Right atrium auricular region (tissue), 2 donors: ENCODE data around the gene BCHE. TPM values are rescaled to one million over a fixed set of nuclear protein-coding genes. Genes with fewer than 3 reads are reported as not detected.

Source experiments
- DNase-seq: peaks from one replicate; pipeline ENCODE4 v3.0.0-alpha.2; 2019; ENCODE audit warnings: low spot score
- H3K27ac ChIP-seq, 2 donors: fragments of 200-600 bp; sonication (generic); 1 replicate in 1 of 2; 2 replicates in 1 of 2; pipeline ENCODE4 v1.5.1; 2016 to 2019
- H3K27me3 ChIP-seq, 2 donors: fragments of 200-600 bp; sonication (generic); one replicate each; pipeline versions ENCODE4 v1.5.1 to v1.6.0; 2017 to 2019
- H3K36me3 ChIP-seq: fragments of 200-600 bp; sonication (generic); one replicate; pipeline ENCODE4 v1.5.1; 2016
- H3K4me1 ChIP-seq, 2 donors: fragments of 200-600 bp; sonication (generic); one replicate each; pipeline versions ENCODE4 v1.5.1 to v1.6.0; 2017 to 2019
- H3K4me3 ChIP-seq, 2 donors: fragments of 200-600 bp; sonication (generic); 1 replicate in 1 of 2; 2 replicates in 1 of 2; pipeline ENCODE4 v1.5.1; 2017 to 2019; ENCODE audit warnings: mild to moderate bottlenecking in 1 of 2, moderate library complexity in 1 of 2
- H3K9me3 ChIP-seq, 2 donors: fragments of 200-600 bp; sonication (generic); one replicate each; pipeline ENCODE4 v1.5.1; 2019
- total RNA-seq, 2 donors: library from RNA; depleted of rRNA; stranded (reverse); fragments of >200 nt; gene quantifications; one replicate each; pipeline ENCODE4 v1.1.0, GENCODE V29; 2016
- TF ChIP-seq, protein P1 (sequence below), 2 donors: fragments of 200-600 bp; sonication (generic); IDR thresholded peaks; one replicate each; pipeline ENCODE4 v1.5.1; 2019; ENCODE audit warnings: antibody characterized with exemption in 2 of 2

Gene BCHE
- total RNA-seq, 2 donors from 2014 or later: 13.5 to 31.8 TPM

- H3K4me3 ChIP-seq: no peak overlapping the region
- H3K4me1 ChIP-seq: no peaks in the 10 kb centered on the region
- H3K9me3 ChIP-seq: no peaks in the 10 kb centered on the region
These were observed 78.2 kb downstream of the BCHE start for GRCh38 chr3:165759041-165759440.

DNA sequence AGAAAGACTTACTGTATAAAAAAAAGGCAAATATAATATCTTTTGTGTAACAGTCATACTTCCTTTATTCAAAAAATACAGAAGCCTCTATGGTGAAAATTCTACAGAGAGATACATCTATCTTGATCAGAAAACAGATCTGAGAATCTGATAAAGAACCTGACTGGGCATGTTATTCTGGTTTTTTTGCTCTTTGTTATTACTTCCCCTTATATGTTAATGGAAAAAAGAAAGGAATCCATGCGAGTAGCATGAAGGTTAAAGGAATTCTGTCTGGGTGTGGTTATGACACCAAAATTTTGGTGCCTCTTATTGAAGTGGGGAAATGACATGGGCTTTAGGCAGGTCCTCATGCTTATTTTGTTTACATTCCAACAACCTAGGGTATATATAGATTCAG, 81.7 kb downstream of the BCHE start:
- Histone ChIP-seq H3K9me3 (no peaks in the 10 kb centered on the region), H3K4me3 (no peak overlapping the region), H3K36me3 (no peaks in the 10 kb centered on the region), H3K27me3 (no peaks in the 10 kb centered on the region), H3K27ac (no peak overlapping the region), H3K4me1 (peaks cover 0 to 7% of the 10 kb centered on the region in 2 donors)
- no peak for DNase-seq
- TF ChIP-seq, protein P1, sequence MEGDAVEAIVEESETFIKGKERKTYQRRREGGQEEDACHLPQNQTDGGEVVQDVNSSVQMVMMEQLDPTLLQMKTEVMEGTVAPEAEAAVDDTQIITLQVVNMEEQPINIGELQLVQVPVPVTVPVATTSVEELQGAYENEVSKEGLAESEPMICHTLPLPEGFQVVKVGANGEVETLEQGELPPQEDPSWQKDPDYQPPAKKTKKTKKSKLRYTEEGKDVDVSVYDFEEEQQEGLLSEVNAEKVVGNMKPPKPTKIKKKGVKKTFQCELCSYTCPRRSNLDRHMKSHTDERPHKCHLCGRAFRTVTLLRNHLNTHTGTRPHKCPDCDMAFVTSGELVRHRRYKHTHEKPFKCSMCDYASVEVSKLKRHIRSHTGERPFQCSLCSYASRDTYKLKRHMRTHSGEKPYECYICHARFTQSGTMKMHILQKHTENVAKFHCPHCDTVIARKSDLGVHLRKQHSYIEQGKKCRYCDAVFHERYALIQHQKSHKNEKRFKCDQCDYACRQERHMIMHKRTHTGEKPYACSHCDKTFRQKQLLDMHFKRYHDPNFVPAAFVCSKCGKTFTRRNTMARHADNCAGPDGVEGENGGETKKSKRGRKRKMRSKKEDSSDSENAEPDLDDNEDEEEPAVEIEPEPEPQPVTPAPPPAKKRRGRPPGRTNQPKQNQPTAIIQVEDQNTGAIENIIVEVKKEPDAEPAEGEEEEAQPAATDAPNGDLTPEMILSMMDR (IDR thresholded peaks at IDR 0.05): no peak

More at GRCh38 chr3:165759041-165759440, 78.2 kb downstream of the BCHE start:
- Histone ChIP-seq H3K27ac (no peak overlapping the region), H3K27me3 (no peaks in the 10 kb centered on the region), H3K36me3 (no peaks in the 10 kb centered on the region)
- DNase-seq: no peak
- TF ChIP-seq, protein P1 (IDR thresholded peaks at IDR 0.05): no peak

GRCh38 chr3:165754219-165755007, 82.8 kb downstream of the BCHE start:
- no peak for DNase-seq
- H3K27ac ChIP-seq: no peak overlapping the region
- H3K36me3 ChIP-seq: no peaks in the 10 kb centered on the region
- TF ChIP-seq, protein P1 (IDR thresholded peaks at IDR 0.05): no peak
- H3K4me1 ChIP-seq: peaks cover 0 to 7% of the 10 kb centered on the region in 2 donors
- no peak overlapping the region for H3K4me3 ChIP-seq
- no peaks in the 10 kb centered on the region for H3K27me3 ChIP-seq
- no peaks in the 10 kb centered on the region for H3K9me3 ChIP-seq

- H3K36me3 ChIP-seq: no peaks in the 10 kb centered on the region
- no peak overlapping the region for H3K4me3 ChIP-seq
- H3K9me3 ChIP-seq: no peaks in the 10 kb centered on the region
- no peak overlapping the region for H3K27ac ChIP-seq
- no peaks in the 10 kb centered on the region for H3K27me3 ChIP-seq
- no peak for DNase-seq
- TF ChIP-seq, protein P1 (IDR thresholded peaks at IDR 0.05): no peak
- H3K4me1 ChIP-seq: peaks cover 0 to 7% of the 10 kb centered on the region in 2 donors
These were observed 83.7 kb downstream of the BCHE start for GRCh38 chr3:165753560-165753959.

DNA sequence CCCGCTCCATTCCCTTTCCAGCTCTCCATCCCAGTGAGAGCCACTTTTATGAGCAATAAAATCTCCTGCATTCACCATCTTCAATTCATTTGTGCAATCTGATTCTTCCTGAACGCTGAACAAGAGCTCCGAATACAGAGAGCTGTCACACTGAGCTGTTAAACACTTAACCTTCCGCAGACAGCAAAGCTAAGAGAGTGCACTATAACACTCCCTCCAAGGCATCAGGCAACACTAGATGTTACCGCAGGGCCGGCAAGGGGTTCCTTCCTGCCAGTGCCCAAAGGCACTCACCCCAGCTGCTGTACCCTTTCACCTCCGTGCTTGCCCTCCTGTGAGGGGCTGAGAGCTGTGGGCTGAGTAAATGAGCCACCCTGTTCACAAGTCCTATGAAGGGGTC, 85.6 kb downstream of the BCHE start:
- TF ChIP-seq, protein P1 (IDR thresholded peaks at IDR 0.05): no peak
- H3K4me3 ChIP-seq: no peak overlapping the region
- H3K36me3 ChIP-seq: no peaks in the 10 kb centered on the region
- no peaks in the 10 kb centered on the region for H3K27me3 ChIP-seq
- no peak for DNase-seq
- peaks cover 0 to 7% of the 10 kb centered on the region in 2 donors for H3K4me1 ChIP-seq
- no peaks in the 10 kb centered on the region for H3K9me3 ChIP-seq
- peak overlapping the region in 1 of 2 donors; percentile 78 for H3K27ac ChIP-seq
